Adrenal gland (tissue), 5 donors: ENCODE measurements around the gene TXNDC9.

Source experiments
- CTCF ChIP-seq, 6 experiments: fragments of 450-650 bp in 4 of 6; fragments of 200-600 bp in 2 of 6; sonication (generic) in 1 of 6; IDR thresholded peaks; 1 replicate in 5 of 6; 2 replicates in 1 of 6; pipeline versions ENCODE4 v1.5.1 to v1.8.0; 2016 to 2021; ENCODE audit warnings: antibody characterized with exemption in 6 of 6, mild to moderate bottlenecking in 2 of 6, moderate library complexity in 1 of 6
- POLR2A ChIP-seq, 2 donors: fragments of 450-650 bp; IDR thresholded peaks; one replicate each; pipeline ENCODE4 v1.6.1; 2017; ENCODE audit warnings: antibody characterized with exemption in 2 of 2, mild to moderate bottlenecking in 2 of 2, moderate library complexity in 1 of 2
- donor health status: DM: no; HTN: no; CAD: no.

GRCh38 chr2:99376254-99376864, 40.2 kb upstream of the TXNDC9 start:
- TF ChIP-seq CTCF (IDR thresholded peaks at IDR 0.05) (no peak), POLR2A (IDR thresholded peaks at IDR 0.05) (no peak)
